NCI-H2171 (cell line): Measurements from ENCODE around the gene ERC1.
"Not testable (repeated sequence)": the region's sequence is repeated elsewhere in the genome, so short reads cannot be mapped to it uniquely, and the experiment has no call there.

ENCODE experiments used
- DNase-seq: peaks from one replicate; lab custom pipeline; 2025; lab: John Stamatoyannopoulos, UW

Gene ERC1

DNA sequence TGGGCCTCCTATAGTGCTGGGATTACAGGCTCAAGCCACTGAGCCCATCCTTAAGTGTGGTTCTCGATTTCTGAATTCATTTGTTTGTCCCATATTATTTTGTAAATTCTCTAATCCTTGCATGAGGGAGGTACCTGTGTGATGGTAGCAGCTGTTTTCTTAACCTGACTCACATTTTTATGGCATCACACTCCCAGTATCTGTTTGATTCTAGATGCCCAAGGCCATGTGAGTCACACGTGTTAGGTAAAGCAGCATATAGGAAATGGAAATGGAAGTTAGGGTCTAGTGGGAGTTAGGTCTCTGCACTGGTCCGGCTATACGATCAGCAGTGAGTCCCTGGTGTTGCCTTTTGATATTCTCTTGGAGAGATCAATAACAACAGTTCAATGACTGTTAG, 198.1 kb downstream of the ERC1 start:
- no peak for DNase-seq

DNA sequence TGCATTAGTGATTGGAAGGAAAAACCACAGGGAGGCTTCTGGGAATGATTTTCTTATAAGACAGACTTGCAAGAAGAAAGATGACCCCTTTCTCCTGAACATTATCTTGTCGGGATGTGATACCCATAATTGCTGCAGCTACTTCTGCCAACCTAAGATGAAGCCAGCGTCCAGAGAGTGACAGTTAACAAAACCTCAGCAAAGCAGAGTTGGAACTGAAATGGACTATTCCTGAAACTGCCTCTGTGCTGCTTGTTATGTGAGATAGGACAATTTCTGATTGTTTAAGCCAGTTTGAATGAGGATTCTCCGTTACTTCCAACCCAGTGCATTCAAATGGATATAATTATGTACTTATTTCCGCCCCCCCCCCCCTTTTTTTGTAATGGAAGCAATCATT, 204.5 kb downstream of the ERC1 start:
- no peak for DNase-seq

DNA sequence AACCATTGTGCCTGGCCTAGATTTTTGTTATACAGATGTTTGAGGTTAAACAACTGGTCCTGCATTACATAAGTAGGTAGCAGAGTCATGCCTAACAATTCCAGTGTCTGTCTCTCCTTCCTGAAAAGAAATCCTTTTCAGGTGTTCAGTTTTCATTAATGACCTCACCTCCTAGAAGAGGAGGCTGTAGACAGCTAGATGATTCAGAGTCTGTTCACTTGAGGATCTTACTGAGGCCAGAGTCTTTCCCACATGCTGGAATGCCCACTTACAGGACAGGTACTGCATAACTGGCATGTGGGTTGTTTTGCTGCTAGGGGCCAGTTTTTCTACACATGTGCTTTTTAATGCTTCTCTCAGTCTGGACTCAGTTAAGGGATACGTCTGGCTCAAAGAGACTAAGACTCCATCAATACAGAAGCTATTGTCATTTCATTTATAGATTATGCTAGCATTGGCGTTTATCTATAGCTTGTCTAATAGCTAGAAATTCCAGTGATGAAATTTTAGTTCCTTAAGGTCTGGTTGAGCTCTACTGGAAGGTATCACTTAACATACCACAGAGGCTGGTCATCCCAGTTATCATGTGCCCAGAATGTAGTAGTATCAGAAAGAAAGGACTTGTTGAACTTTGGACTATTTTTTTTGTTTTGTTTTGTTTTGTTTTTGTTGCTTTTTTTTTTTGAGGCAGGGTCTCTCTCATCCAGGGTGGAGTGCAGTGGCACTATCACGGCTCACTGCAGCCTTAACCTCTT, 206.4 kb downstream of the ERC1 start:
- no peak for DNase-seq

DNA sequence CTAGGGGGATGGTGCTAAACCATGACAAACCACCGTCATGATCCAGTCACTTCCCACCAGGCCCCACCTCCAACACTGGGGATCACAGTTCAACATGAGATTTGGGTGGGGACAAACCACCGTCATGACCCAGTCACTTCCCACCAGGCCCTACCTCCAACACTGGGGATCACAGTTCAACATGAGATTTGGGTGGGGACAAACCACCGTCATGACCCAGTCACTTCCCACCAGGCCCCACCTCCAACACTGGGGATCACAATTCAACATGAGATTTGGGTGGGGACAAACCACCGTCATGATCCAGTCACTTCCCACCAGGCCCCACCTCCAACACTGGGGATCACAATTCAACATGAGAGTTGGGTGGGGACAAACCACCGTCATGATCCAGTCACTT, 207.8 kb downstream of the ERC1 start:
- DNase-seq = not testable (repeated sequence)

DNA sequence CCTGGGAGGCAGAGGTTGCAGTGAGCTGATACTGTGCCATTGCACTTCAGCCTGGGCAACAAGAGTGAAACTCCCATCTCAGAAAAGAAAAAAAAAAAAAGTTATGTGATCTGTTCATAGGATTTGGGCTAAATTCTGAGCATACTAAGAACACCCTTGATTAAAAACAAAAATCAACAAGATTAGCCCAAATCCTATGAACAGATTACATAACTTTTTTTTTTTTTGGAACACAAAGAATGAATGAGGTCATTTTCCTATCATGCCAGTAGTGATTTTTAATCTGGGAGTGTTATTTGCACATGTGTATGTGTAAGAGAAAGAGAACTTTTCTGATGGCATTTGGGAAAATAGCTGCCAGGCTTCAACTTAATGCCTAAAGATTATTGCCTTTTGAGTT, 208.7 kb downstream of the ERC1 start:
- DNase-seq = no peak

DNA sequence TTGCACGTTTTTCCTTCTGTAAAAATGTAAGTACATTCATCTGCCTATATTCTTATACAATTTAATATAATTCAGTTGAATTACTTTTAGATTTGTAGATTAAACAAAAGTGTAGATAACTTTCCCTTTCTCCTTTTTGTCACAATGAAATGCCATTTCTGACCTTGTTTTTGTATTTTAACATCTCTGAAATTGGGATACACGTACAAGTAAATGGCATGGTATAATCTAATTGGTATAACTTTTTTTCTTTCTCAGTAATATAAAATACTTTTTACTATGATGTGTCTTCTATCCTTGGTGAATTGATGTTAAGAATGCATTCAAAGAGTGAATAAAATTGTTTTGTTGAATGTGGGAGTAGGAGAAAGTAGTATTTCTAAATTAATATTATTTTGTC, 210.0 kb downstream of the ERC1 start:
- no peak for DNase-seq

DNA sequence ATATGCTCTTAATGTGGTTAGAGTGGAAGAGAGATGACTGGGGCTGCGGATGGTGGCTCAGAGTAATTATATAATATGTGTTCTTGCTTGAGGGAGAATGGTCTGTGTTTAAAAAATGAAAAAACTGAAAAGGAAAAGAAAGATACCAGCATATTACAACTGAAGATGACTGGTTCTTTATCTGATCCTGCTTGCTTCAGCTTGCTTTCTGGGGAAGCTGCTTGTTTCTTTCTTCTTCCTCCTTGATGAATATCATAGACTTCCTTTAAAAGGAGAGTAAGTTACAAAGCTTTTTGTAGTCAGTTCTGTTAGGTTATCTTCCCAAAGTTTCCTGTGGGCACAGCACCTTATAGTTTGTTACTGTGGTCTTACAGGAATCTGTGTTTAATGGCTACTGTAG, 210.9 kb downstream of the ERC1 start:
- no peak for DNase-seq

DNA sequence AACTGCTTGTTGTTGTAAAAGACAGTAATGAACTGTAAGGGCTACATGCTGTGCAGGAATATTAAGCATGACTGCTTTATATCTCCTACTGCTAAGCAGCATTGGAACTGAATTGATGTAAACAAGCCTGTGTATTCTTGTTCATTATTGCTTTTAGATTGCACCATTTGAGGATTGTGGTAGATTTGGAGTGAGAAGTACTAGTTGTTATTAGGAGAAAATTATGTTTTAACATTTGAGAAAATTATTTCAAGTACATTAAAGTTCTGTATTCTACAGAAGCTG, 212.7 kb downstream of the ERC1 start:
- no peak for DNase-seq

DNA sequence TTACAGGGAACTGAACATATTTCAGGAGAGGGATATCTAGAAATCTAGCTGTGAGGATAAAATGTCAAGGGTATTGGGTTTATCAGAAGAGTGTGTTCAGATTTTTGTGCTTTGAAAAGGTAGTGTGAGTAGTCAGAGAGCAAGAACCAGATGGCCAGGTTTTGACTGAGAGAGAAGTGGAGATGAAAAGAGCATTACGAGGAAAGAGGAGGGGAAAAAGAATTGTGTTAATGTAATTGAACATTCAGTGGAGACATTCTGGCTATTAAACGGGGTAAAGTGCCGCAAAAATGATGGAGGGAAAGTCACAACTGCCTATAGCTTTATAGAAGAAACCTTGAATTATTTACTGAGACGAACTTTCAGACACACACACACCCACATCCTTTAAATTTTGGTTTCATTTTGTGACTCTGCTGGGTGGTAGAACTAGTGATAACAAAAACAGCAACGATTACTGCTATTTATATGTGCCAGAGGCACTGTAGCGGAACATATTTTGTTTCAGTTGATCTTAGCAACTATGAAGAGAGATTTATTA, 213.6 kb downstream of the ERC1 start:
- DNase-seq = no peak

DNA sequence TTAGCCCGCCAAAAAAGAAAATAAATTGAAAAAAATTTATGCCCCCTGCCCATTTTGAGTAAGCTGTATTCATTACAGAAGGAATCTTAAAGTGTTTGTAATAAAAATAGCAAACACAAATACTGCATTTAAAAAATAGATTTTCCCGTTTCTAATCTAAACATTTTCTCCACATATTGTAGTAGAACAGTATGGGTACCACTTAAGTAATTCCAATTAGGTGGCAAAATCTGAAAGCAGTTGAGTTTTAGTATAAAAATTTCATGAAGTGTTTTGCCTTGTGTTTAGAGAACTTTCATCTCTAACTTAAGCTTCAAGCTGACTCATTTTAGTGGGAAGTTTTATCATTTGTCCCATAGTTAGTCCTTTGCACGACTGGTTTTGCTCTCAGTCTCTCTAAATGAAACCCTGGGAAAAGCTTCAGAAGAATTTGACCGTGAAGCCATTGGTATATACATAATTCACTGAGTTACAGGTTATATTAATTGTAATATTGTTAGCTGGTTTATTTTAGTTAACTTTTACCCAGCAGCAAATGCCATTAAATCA, 214.6 kb downstream of the ERC1 start:
- DNase-seq = no peak

DNA sequence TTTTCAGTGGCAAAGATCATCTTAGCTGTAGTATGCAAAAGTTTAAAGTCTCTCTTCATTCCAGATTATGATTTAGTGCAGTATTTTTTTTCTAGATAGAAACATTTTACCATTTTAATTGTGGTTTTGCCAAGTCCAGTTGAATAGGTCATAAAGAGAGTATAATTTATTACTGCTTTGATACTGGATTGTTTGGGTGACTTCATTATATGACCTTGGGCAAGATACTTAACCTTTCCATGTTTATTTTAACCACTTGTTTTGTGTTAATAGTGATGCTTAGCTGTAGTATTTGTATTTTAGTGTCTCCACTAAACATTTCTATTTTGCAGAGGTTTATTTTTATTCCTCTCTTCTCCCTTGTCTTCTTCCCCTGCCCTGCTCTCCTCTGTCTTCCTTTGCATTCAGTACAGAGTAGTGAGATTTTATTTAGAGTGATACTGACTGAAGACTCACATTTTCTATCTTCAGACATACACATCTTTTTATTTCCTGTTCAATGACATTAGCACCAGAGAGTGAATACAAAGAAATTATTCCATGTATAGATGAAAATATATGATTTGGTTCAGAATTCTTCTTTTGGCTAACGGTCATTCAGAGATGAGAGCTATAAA, 215.2 kb downstream of the ERC1 start:
- DNase-seq = no peak

DNA sequence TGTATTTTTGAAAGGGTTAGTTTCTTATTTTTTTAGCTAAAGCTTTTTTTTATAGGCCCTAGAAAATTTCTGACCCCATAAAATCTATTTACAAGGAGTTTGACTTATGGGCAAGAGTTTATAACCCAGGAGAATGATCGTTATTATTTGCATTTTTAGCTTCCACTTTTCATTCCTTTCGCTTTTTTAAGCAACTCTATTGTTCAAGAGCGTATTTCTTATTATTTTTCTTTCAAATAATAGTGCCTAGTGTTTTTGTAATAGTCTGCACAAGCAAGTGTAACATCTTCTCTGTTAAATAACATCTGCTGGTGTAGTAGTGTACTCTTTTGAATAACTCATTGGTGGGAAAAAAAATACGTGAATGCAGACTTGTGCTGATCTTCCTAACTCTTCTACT, 216.3 kb downstream of the ERC1 start:
- no peak for DNase-seq

DNA sequence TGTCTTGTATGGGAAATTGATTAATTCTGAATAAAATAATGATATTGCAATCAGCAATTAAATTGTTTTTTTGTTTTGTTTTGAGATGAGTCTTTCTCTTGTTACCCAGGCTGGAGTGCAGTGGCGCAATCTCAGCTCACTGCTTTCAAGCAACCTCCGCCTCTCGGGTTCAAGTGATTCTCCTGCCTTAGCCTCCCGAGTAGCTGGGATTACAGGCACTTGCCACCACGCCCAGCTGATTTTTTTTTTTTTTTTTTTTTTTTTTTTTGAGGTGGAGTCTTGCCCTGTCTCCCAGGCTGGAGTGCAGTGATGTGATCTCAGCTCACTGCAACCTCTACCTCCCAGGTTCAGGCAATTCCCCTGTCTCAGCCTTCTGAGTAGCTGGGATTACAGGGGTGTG, 217.7 kb downstream of the ERC1 start:
- not testable (repeated sequence) for DNase-seq

DNA sequence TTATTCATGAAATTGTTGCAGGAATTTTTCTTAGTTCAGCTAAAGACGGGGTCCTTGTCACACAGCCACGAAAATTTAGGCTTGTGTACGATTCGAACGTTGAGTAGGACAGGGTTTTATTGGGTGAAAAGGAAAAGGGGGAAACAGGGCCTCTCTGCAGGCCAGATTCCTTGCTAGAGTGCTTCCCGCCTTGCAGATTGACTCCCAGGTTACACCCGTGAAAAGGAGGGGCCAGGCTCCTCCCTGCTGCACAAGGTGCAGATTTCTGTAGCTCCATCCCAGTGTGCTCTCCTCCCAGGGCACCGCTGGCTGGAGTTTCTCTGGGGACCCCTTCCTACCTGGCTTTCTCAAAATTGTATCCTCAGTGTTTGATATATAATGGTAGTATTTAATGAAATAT, 221.5 kb downstream of the ERC1 start:
- no peak for DNase-seq

DNA sequence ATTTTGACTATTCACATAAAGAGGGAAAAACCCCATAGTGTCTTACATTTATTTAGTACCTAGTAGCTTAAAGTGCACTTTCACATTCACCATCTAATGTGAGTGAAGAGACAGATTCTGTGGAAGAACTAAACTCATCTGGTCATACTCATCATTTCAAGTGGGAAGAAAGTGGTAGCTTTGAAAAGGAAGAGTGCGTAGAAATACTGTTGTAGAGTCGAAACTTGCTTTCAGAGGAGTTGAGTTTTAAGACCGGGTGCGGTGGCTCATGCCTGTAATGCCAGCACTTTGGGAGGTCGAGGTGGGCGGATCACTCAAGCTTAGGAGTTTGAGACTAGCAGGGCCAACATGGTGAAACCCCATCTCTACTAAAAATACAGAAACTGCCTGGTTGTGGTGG, 222.2 kb downstream of the ERC1 start:
- no peak for DNase-seq

DNA sequence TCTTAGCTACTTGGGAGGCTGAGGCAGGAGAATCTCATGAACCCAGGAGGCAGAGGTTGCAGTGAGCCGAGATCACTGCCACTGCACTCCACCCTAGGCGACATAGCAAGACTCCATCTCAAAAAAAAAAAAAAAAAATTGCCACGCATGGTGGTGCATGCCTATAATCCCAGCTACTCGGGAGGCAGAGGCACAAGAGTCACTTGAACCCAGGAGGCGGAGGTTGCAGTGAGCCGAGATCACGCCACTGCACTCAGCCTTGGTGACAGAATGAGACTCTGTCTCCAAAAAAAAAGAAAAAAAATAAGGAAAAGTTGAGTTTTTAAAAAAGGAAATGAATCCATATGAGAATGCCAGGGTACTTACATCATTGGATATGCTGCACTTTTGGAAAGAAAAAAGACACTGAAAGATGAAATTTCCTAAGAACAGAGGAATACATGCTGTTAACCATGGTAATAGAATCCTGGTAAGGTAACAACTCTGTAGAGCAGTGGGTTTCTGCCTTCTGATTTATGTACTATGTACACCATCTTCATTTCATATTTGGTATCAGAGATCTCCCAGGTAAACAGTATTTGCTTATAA, 222.7 kb downstream of the ERC1 start:
- DNase-seq = no peak

DNA sequence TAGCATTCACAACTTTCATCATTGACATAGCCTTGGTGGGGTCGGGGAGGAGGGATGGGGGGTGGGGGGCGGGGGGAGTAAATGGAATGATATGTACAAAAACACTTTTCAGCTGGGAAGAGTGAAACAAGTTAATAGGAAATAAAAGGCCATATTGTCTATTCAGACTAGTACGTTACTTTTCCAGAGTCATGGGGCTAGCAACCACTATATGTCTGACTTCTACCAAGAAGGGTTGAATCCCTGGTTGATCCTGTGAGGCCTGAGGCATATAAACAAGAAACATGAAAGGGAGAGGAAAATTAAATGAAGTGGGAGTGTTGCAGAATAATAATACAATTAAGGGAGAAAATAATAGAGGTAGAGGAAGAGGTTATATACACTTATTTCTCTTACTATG, 225.5 kb downstream of the ERC1 start:
- DNase-seq = no peak

DNA sequence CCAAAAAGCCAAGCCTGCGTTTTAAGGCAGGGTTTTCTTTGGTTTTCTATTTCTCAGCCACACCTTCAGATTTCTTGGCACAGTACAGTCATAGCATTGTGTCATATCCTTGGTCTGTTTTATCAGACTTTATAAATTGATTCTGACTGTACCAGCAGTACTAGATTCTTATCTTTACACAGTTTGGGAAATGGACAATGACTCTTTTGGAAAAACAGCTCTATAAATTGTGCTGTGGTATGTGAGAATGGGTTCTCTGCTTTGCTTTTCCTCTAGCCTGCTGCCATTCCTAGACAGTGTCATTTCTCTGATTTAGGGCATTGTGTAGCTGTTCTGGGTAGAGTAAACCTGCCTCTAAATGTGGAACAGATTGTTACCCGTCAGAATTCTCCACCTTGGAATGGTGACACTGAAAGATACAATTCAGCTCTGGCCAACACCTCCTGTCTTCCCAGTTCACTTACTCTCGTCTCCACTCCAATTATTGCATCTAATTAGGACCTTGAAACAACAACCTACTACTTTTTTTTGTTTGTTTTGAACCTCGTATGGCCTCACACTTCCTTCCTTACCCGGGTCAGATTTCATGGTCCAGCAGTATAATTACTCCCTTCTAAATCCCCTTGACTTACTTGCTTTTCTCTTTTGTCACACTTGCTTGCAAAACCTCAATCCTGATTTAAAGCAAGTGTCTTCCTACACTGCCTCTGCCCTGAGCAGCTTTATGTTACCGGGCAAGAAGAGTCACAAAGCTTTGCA, 226.3 kb downstream of the ERC1 start:
- no peak for DNase-seq

DNA sequence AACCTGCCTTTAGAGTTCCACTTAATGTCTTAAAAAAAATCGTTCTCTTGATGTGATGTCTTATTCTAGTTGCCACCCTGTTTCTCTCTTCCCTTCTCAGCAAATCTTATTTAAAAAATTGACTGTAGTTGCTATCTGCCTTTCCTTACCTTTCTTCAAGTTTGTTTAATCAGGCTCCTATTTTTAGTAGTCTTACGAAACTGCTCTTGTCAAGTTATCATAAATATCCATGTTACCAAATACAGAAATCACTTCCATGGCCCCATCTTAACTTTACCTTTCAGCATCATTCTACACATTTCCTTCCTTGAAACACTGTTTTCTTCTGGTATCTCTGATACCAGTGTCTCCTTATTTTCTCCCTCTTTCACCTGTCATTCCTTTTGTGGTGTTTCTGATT, 227.3 kb downstream of the ERC1 start:
- no peak for DNase-seq

DNA sequence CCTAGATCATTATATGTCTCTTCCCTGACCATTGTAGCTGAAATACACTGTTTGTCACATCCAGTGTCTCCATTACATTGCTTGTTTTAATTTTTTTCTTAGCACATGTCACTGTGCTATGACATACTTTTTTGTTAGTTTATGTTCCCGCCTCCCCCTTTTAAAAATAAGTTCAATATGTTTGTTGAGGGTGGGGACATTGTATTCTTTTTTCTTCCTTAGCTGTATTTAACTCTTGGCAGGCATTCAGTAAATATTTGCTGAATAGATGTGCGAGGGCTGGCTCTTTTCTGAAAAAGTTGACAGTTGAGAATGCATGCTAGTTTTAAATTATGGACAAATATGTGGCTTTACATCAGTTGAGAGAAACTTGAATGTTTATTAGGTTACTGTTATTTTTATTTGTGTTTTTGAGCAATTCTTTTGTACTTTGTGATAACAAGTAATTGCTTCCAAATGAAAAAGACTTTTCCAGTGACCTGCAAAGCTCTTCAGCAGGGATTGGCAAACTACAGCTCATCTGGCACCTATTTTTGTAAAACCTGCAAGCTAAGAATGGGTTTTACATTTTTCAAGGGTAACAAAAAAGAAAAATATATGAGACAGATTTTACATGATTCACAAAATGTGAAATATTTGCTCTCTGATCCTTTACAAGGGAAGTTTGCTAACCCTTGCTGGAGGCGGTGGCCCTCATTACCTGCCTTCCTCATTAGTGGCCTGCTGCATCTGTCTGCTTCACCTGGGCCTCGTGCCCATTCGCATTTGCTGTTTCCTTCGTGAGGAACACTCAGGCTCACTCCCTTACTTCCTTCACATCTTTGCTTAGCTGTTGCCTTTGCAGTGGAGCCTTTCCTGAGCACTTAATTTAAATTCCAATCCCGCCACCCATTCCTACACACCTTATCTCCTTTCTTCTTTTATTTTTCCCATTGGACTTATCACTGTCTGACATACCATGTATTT, 229.4 kb downstream of the ERC1 start:
- DNase-seq = no peak

DNA sequence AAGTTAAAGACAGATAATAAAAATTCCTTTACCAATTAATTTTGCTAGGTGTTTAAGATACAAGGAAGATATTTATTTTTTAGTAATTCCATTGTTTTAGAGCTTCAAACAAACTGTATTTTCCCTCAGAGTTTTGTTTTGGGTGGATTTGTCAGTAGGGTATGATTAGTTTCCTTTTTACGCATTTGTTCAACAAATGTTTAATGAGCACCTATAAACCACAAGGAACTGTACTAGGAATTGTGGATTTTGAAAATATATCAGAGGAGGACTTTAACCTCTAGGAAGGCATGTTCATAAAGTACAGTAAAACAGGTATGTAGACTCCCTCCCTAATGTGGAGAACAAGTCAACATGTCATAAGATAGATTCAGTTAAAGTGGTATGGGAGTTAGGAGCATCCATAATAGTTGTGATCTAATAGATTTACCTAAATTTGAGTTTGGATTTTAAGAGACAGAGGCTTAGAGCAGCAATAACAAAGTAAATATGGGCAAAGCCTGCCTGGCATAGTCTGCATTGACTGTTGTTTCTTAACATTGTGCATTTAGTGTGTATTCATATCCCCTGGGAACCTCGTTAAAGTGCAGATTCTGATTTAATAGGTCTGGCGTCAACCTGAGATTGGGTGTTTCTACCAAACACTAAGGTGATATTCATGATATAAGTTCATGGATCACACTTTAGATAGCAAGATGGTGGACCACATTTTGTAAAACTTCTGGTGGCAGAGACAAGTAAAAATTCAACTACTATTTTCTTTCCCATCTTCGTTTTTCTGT, 232.0 kb downstream of the ERC1 start:
- DNase-seq = no peak
